NT2/D1 (cell line): ENCODE results near the gene PIP5K1C.

Source experiments
- SUZ12 ChIP-seq: IDR thresholded peaks from 2 replicates; pipeline ENCODE4 v1.6.1; 2011; ENCODE audit not compliant: insufficient read length, insufficient read depth; ENCODE audit errors: extremely low read depth
- YY1 ChIP-seq: IDR thresholded peaks from 2 replicates; pipeline ENCODE4 v1.6.1; 2011; ENCODE audit not compliant: insufficient read length, insufficient read depth
- ZNF274 ChIP-seq: IDR thresholded peaks from 2 replicates; pipeline ENCODE4 v1.6.1; 2011; ENCODE audit warnings: mild to moderate bottlenecking, low read depth, low read length

DNA sequence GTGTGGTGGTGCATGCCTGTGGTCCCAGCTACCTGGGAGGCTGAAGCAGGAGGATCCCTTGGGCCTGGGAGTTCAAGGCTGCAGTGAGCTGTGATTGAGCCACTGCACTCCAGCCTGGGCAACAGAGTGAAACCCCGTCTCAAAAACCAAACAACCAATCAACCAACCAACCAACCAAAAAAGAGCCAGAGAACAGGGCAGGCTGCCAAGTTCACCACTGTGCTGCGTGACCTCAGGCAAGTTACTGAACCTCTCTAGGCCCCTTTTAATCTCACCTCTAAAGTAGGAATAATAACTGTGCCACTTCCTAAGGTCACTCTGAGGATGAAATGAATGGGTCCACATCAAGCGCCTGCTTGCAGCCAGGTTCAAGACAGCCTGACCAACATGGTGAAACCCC, 24.9 kb upstream of the PIP5K1C start:
- TF ChIP-seq SUZ12 (no peak), ZNF274 (no peak), YY1 (no peak)
